DMS53 treated with DMSO at 0.1 percent for 48 hours (cell line): Measurements from ENCODE around the gene KRT3.

Source experiments
- DNase-seq: peaks from one replicate; lab custom pipeline; 2025; ENCODE audit not compliant: unreplicated experiment; lab: John Stamatoyannopoulos, UW

The KRT3 gene

DNA sequence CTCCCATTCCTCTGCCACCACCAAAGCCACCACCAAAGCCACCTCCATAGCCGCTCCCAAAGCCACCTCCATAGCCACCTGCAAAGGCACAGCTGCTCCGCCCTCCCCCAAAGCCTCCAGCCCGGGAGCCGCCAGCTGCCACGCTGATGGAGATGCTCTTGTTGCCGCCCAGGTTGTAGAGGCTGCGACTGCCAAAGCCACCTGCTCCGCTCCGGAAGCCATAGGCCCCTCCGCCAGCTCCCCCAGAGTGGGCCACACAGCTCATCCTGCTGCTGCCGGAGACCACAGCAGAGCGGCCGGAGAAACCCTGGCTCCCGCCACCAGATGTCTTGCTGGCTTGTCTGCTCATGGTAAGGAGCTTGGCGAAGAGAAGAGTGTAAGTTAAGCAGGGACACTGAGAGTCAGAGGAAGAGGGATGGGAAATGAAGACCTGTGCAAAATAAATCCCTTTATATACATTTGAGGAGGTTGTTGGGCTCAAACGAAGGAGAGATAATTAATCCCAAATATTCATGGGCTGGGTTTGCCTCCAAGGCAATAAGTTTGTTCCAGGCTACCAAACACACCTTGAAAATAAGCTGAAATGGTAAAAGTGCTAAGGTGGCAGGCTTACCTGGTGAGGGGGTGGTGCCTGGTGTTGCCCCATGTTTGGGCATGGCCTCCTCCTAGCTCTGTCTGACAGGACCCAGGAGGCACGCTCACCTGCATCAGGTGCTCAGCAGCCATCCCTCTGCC, at the start of gene KRT3:
TSS of gene KRT3 (minus strand) at position 424 of the 735 bp plus-strand sequence. CDS start at position 349, 75 bp downstream.
- DNase-seq = no peak

- DNase-seq = no peak
These were observed 48.5 kb upstream of the KRT3 start for GRCh38 chr12:52844386-52844785.

DNA sequence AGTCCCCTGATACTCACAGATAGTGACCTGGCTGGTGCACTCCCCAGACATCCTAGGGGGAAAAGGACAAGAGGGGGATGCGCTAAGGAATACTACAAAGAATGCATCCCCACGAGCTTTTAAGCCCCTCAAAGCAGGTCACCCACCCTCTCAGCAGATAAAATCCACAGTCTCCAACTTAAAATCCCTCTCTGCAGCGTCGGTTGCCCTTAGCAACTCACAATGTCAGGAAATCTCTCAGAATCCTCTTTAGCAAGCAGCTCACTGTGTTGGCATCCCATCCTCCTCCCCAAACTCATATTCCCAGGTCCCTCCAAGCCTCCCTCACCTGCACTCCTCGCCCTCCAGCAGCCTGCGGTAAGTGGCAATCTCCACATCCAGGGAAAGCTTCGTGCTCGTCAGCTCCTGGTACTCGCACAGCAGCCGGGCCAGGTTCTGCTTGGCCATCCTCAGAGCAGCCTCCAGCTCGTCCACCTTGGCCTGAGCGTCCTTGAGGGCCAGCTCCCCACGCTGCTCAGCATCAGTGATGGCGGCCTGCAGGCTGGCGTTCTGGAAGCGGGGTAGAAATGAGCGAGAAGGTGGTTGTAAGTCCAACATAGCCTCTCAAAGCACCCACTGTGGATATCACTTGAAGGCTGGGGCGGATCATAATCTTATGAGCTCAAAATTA, 43.7 kb upstream of the KRT3 start:
- DNase-seq = no peak

GRCh38 chr12:52838609-52839435, 42.9 kb upstream of the KRT3 start:
- no peak for DNase-seq

GRCh38 chr12:52837781-52838608, 42.1 kb upstream of the KRT3 start:
- DNase-seq = no peak

DNA sequence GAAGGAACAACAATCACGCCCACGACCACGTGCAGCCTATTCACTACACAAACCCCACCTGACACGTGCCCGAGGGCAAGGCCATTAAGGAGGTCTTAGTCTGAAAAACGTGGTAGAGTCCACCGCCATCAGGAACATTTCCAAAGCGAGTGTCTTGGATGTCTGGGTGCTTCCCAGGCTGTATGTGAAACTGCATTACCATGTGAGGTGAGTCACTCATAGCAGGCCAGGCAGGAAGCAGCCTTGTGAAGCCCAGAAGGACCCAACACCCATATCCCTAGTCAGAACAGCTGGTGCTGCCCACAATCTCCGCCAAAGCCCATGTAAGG, 41.5 kb upstream of the KRT3 start:
- DNase-seq = no peak

DNA sequence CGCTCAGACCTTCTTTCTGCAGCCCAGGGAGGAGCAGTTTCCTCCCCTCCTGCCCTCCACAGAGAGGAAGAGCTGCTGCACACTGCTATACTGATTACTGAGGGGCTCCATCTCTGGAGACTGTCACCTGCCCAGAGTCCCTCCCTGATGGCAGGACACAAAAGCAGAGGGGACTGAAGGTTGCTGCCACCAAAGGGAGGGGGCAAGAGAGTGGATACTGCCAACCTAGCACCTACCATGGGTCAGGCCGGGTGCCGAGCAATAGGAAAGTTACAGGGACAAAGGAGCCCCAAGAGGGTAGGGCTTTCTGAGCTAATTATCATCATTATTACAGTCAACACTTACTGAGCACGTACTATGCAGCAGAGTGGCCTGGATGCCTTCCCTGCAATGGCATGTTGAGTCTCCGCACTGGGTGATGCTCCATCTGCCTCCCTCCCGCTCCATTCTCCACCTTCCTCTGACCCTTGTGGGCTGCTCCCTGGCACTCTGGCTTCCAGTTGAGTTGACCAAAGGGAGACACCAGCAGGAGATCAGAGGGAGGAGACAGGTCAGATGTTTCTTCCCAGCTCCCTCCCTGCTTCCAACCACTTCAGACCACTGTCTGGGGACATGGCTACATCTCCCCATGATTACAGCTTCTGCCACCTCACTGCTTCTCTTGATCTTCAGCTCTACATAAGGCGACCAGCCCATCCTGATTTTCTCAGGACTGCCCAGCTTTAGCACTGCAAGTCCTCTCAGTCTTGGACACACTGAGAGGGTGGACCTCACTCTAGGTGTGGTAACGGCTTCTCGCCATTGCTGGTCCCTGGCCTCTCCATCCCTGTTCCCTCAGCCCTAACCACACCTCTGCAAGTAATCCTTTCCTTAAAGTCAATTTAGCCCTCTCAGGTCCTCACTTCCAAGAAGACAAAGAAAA, 40.8 kb upstream of the KRT3 start:
- no peak for DNase-seq

DNA sequence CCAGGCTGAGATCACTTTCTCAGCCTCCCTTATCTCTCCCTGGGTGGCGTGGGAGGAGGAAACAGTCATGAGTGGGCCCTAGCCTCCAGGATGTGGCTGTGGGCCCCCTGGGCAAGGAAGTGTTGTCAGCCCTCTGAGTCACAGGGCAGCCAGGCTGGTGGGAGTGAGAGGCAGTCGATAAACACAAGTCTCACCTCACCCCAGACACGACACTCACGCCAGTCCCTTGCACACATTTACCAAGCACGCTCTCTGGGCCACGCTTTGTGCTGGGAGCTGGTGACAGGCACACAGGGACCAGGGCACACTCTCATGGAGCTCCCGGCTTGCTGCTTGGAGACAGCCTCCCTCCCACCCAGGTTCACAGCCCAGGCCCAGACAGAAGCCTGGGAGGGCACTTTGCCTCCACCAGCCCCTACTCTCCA, 40.1 kb upstream of the KRT3 start:
- DNase-seq = no peak

DNA sequence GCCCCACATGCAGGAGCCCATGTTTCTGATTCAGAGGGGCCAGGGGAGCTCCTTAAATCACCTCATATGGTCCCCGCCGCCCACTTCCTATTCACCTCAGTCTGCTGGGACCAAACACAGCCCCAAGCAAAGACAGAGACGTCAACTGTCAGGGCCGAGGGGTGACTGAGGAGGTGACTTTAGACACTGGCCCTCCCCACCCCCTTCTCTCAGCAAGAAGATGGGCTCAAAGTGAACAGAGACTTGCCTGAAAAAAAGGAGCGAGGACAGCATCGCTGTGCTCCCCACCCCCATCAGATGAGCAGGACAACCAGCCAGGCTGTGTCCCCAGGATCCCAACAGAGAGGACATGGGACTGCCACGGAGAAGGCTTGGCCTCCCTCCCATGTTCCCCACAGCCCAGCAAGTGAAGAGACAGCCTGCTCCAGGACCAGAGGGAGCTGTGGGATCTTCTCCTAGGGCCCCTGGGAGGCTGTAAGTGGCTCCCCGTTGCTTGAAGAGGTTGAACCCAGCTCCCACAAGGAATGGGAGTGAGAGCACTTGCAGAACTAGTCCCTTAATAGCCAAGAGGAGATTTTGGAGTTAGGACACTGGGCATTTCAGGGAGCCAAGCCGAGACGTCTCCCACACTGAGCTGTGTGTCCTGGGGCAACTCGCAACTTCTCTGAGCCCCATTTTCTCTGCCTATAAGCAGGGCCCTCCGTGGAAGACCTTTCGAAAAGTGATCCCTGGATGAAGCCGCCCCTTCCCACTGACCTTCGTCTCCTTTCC, 39.5 kb upstream of the KRT3 start:
- no peak for DNase-seq

DNA sequence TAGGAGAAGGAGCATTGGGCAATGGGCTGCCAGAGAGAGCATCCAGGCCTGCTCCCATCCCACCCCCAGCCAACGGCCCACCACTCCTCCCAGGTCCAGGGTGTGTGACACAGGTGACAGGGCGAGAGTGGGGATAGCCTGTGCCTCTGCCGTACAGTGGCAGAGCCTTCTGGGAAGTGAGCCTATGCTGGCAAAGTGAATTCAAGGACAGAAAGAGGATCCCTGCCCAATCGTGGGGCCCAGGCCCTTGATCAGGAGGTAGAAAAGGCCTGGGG, 38.7 kb upstream of the KRT3 start:
- no peak for DNase-seq

GRCh38 chr12:52833922-52834726, 38.2 kb upstream of the KRT3 start, which contains the start of gene KRT79:
TSS of gene KRT79 (minus strand) at chr12:52834311. CDS start at chr12:52834260, 51 bp downstream.
- DNase-seq = no peak

DNA sequence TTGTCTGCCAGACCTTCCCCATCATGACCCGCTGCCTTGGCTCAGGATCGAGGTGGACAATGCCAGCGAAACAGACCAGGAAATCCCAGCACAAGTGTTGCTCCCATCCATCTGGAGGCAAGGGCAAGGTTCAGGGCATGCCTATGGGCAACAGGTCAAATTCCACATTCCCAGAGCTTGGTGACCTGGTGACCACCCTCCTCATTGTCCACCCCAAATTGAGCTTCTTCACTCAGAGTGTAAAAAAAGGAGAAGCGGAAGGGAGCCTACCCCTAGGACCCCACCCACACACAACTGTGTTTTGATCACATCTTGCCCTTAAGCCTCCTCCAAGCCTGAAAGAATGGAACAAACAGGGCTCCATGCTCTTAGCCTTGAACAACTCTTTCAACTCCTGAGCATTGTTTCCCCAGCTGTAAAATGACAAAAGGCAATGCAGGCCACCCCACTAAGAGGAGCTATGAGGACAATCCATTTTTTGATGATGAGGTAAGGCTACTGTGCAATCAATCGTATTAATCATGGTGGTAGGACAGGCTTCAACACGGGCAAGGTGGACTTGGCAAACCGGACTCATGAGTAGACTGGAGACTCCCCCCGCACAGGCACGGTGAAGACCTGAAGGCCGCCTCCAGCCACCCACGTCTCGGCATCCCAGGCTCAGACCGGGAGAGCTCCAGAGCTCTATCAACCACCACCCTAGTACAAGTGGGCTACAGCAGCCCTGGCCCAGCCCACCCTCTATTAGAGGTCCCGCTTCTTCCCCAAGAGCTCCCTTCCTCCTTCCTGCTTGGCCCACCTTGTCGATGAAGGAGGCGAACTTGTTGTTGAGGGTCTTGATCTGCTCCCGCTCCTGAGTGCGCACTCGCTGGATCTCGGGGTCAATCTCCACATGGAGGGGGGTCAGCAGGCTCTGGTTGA, 37.3 kb upstream of the KRT3 start:
- DNase-seq = no peak

- DNase-seq = no peak
These were observed 36.5 kb upstream of the KRT3 start for GRCh38 chr12:52832451-52832850.

DNA sequence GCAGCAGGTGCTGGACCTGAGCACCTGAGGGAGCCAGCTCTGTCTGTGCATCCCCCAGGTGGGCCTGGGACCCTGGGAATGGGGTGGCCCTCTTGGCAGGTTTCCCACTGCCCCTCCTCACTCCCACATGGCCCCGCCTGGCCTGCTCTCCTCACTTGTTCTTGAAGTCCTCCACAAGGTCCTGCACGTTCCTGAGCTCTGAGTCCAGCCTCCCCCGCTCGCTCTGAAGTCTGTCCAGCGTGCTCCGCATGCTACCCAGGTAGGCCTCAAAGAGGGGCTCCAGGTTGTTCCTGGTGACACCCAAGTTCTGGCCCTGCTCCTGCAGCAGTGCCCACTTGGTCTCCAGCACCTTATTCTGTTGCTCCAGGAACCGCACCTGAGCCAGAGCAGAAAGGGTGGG, 35.3 kb upstream of the KRT3 start:
- no peak for DNase-seq

DNA sequence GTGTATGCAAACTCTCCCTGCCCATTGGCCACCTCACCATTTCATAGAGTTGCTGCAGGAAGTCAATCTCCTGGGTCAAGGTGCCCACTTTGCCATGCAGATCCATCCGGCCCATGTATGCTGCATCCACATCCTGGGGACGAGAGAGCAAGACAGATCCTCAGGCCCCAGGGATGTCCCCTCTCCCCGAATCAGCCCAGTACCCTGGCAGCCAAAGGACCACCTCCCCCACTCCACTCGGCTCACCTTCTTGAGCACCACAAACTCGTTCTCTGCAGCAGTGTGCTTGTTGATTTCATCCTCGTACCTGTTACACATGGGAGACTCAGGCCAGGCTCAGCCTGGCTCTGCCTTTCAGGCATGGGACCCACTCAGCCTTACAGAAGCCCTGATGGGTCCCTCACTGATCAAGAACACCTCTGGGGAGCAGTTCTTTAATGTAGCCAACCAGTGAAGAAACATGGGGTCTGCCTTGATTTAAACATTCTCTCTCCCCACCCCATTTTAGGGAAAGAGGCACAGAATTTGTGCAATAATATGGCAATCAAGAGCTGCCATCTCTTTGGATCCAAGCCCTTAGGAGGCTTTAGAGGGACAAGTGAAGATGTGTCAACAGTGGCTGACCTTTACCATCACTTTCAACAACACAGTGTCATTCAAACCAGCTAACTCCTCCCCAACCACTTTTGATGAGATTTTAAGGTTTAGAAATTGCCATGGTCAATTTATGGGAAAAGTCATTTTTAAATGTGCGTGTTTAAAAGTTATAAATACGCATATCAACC, 34.3 kb upstream of the KRT3 start:
- no peak for DNase-seq

DNA sequence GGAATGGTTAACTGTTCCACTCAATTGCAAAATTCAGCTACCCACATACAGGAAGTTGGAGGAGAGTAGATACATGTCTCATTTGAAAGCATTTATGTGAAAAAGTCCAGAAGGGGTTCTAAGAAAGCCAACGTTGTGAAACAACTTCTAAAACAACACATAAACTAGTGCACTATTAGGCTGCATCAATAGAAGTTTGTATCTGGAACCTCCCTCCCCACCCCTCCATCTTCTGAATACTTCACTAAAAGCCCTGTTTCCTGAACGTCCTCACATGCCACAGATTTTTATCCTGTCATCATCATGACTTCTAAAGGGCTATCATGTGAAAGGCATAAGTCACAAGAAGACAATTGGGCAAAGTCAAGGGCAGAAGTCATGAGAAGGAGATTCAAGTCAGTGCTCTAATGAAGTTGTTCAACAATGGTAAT, 32.7 kb upstream of the KRT3 start:
- no peak for DNase-seq

- DNase-seq = no peak
These were observed 32.2 kb upstream of the KRT3 start for GRCh38 chr12:52828156-52828555.
